ENCODE measurements around the gene UBR1.

GRCh38 chr15:42955518-42955917, 150.3 kb downstream of the UBR1 start:
- TF ChIP-seq CTCF (IDR thresholded peaks at IDR 0.05) (no peak), ZFX (IDR thresholded peaks at IDR 0.05; ENCODE audit: borderline replicate concordance) (no peak)

Measured in 22Rv1 (cell line).